ENCODE results near the gene PCK1.

PCK1 gene

GRCh38 chr20:57522380-57523140, 38.4 kb upstream of the PCK1 start:
- no peak for TF ChIP-seq CTCF (IDR thresholded peaks at IDR 0.05; ENCODE audit: insufficient read depth, low read length, poor library complexity, severe bottlenecking)
- Histone ChIP-seq H3K4me3 (replicated peaks; ENCODE audit: low read depth, low read length) (no peak overlapping the region), H3K36me3 (ENCODE audit: control insufficient read depth, insufficient read depth, low read length) (no peaks in the 10 kb centered on the region), H3K27me3 (replicated peaks; ENCODE audit: control insufficient read depth, insufficient read depth, low read length) (no peaks in the 10 kb centered on the region)
- DNase-seq (ENCODE audit: extremely low read depth, insufficient read length): no peak

- no peak overlapping the region for H3K4me3 ChIP-seq (replicated peaks; ENCODE audit: low read depth, low read length)
- TF ChIP-seq CTCF (IDR thresholded peaks at IDR 0.05; ENCODE audit: insufficient read depth, low read length, poor library complexity, severe bottlenecking): no peak
- DNase-seq (ENCODE audit: extremely low read depth, insufficient read length): no peak
- H3K36me3 ChIP-seq (ENCODE audit: control insufficient read depth, insufficient read depth, low read length): no peaks in the 10 kb centered on the region
- H3K27me3 ChIP-seq (replicated peaks; ENCODE audit: control insufficient read depth, insufficient read depth, low read length): no peaks in the 10 kb centered on the region
Observed at GRCh38 chr20:57523782-57524181, 37.1 kb upstream of the PCK1 start.

- no peak within 1 kb of the TSS for H3K4me3 ChIP-seq (replicated peaks; ENCODE audit: low read depth, low read length)
- no peaks in the 10 kb centered on the region for H3K36me3 ChIP-seq (ENCODE audit: control insufficient read depth, insufficient read depth, low read length)
- TF ChIP-seq CTCF (IDR thresholded peaks at IDR 0.05; ENCODE audit: insufficient read depth, low read length, poor library complexity, severe bottlenecking): no peak
- H3K27me3 ChIP-seq (replicated peaks; ENCODE audit: control insufficient read depth, insufficient read depth, low read length): no peaks in the 10 kb centered on the region
- no peak for DNase-seq (ENCODE audit: extremely low read depth, insufficient read length)
Observed at GRCh38 chr20:57524511-57525176, 36.3 kb upstream of the PCK1 start, which contains the start of gene CTCFL. Gene CTCFL (minus strand): TSS chr20:57525140. CDS start chr20:57524205, 935 bp downstream.

GRCh38 chr20:57525328-57526086, 35.4 kb upstream of the PCK1 start:
- no peak for TF ChIP-seq CTCF (IDR thresholded peaks at IDR 0.05; ENCODE audit: insufficient read depth, low read length, poor library complexity, severe bottlenecking)
- no peak for DNase-seq (ENCODE audit: extremely low read depth, insufficient read length)
- H3K4me3 ChIP-seq (replicated peaks; ENCODE audit: low read depth, low read length): no peak overlapping the region
- H3K36me3 ChIP-seq (ENCODE audit: control insufficient read depth, insufficient read depth, low read length): no peaks in the 10 kb centered on the region
- no peaks in the 10 kb centered on the region for H3K27me3 ChIP-seq (replicated peaks; ENCODE audit: control insufficient read depth, insufficient read depth, low read length)

- TF ChIP-seq CTCF (IDR thresholded peaks at IDR 0.05; ENCODE audit: insufficient read depth, low read length, poor library complexity, severe bottlenecking): peak; percentile 57
- DNase-seq (ENCODE audit: extremely low read depth, insufficient read length): no peak
- H3K27me3 ChIP-seq (replicated peaks; ENCODE audit: control insufficient read depth, insufficient read depth, low read length): no peaks in the 10 kb centered on the region
- H3K36me3 ChIP-seq (ENCODE audit: control insufficient read depth, insufficient read depth, low read length): no peaks in the 10 kb centered on the region
- H3K4me3 ChIP-seq (replicated peaks; ENCODE audit: low read depth, low read length): no peak overlapping the region
Observed at GRCh38 chr20:57526087-57526884, 34.6 kb upstream of the PCK1 start.
